ENCODE results near the gene TMTC2. TPM values are rescaled to one million over a fixed set of nuclear protein-coding genes. Genes with fewer than 3 reads are reported as not detected.

Gene TMTC2
- polyA plus RNA-seq, 1 experiment, result 1.6 TPM

GRCh38 chr12:82833481-82833880 lies 146.8 kb downstream of the TMTC2 start:
- H3K4me3 ChIP-seq (ENCODE audit: low read depth, low read length), result no peak overlapping the region
- no peaks in the 10 kb centered on the region for H3K9me3 ChIP-seq (ENCODE audit: control insufficient read depth, insufficient read depth, low read length)
- DNase-seq (ENCODE audit: low read depth, low spot score), result no peak
- ChIA-PET POLR2A (no interaction called here), CTCF (no interaction called here)
- no peak for TF ChIP-seq CTCF (IDR thresholded peaks at IDR 0.05; ENCODE audit: low read depth, low read length)
- no peaks in the 10 kb centered on the region for H3K27me3 ChIP-seq (ENCODE audit: control insufficient read depth, insufficient read depth, low read length)
- no peak overlapping the region for H3K27ac ChIP-seq (ENCODE audit: low read depth, low read length)

GRCh38 chr12:82835217-82835616 lies 148.5 kb downstream of the TMTC2 start:
- no peak for TF ChIP-seq CTCF (IDR thresholded peaks at IDR 0.05; ENCODE audit: low read depth, low read length)
- Histone ChIP-seq H3K27ac (ENCODE audit: low read depth, low read length) (no peak overlapping the region), H3K27me3 (ENCODE audit: control insufficient read depth, insufficient read depth, low read length) (no peaks in the 10 kb centered on the region), H3K9me3 (ENCODE audit: control insufficient read depth, insufficient read depth, low read length) (no peaks in the 10 kb centered on the region), H3K4me3 (ENCODE audit: low read depth, low read length) (no peak overlapping the region)
- CTCF ChIA-PET, result no interaction called here
- POLR2A ChIA-PET, result no interaction called here
- DNase-seq (ENCODE audit: low read depth, low spot score), result no peak

- no peak for TF ChIP-seq CTCF (IDR thresholded peaks at IDR 0.05; ENCODE audit: low read depth, low read length)
- ChIA-PET CTCF (no interaction called here), POLR2A (no interaction called here)
- no peaks in the 10 kb centered on the region for H3K9me3 ChIP-seq (ENCODE audit: control insufficient read depth, insufficient read depth, low read length)
- no peaks in the 10 kb centered on the region for H3K27me3 ChIP-seq (ENCODE audit: control insufficient read depth, insufficient read depth, low read length)
- H3K27ac ChIP-seq (ENCODE audit: low read depth, low read length), result no peak overlapping the region
- no peak overlapping the region for H3K4me3 ChIP-seq (ENCODE audit: low read depth, low read length)
- DNase-seq (ENCODE audit: low read depth, low spot score), result no peak
Observed at GRCh38 chr12:82838131-82838551, 151.4 kb downstream of the TMTC2 start.

- Histone ChIP-seq H3K27me3 (ENCODE audit: control insufficient read depth, insufficient read depth, low read length) (no peaks in the 10 kb centered on the region), H3K9me3 (ENCODE audit: control insufficient read depth, insufficient read depth, low read length) (no peaks in the 10 kb centered on the region), H3K27ac (ENCODE audit: low read depth, low read length) (no peak overlapping the region), H3K4me3 (ENCODE audit: low read depth, low read length) (no peak overlapping the region)
- no peak for DNase-seq (ENCODE audit: low read depth, low spot score)
- no peak for TF ChIP-seq CTCF (IDR thresholded peaks at IDR 0.05; ENCODE audit: low read depth, low read length)
- ChIA-PET POLR2A (no interaction called here), CTCF (no interaction called here)
Observed at GRCh38 chr12:82838827-82839226, 152.1 kb downstream of the TMTC2 start.

- no peak for TF ChIP-seq CTCF (IDR thresholded peaks at IDR 0.05; ENCODE audit: low read depth, low read length)
- Histone ChIP-seq H3K27ac (ENCODE audit: low read depth, low read length) (no peak overlapping the region), H3K9me3 (ENCODE audit: control insufficient read depth, insufficient read depth, low read length) (no peaks in the 10 kb centered on the region; the same call in 1 of the 2 replicates), H3K27me3 (ENCODE audit: control insufficient read depth, insufficient read depth, low read length) (no peaks in the 10 kb centered on the region), H3K4me3 (ENCODE audit: low read depth, low read length) (no peak overlapping the region)
- POLR2A ChIA-PET, result no interaction called here
- no peak for DNase-seq (ENCODE audit: low read depth, low spot score)
- CTCF ChIA-PET, result no interaction called here
Observed at GRCh38 chr12:82839796-82840195, 153.1 kb downstream of the TMTC2 start.
